Measurements from ENCODE around the gene ATP2B2.

The ATP2B2 gene

DNA sequence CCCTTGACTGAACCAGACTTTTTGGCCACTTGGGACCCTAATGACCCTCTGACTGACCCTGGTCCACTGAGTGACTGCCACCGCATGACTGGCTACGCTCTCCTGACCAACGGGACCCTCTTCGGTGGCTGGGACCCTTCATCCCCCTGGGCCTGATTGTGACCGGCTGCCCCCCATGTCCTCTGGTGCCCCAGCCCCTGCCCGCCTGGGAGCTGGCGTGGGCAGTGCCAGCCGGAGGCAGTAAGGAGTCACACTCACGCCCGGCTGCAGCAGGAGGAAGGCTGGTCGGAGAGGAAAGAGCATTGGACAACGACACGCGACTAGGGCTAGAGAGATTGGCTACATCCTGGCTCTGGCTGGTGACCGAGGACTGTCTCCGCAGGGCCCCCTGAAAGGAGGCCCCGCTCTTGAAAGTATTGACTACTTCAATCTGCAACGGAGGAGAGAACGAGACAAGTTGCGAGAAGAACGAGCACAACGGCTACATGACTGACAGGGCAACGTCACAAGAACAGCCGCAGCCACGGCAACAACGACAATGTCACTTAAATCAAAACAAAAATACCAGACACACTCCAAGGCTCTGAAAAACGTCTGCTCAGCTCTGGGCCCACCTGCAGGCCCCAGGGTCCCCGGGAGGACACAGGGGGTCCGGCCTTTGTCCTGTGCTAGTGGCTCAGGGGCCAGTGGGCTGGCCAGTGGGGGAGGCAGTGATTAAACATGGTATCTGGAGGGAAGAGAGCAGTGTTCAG is 169.3 kb downstream of the ATP2B2 start:
- no peaks in the 10 kb centered on the region for H3K36me3 ChIP-seq (ENCODE audit: control insufficient read depth in 2 of 2, insufficient read depth in 2 of 2, low read length in 2 of 2)

DNA sequence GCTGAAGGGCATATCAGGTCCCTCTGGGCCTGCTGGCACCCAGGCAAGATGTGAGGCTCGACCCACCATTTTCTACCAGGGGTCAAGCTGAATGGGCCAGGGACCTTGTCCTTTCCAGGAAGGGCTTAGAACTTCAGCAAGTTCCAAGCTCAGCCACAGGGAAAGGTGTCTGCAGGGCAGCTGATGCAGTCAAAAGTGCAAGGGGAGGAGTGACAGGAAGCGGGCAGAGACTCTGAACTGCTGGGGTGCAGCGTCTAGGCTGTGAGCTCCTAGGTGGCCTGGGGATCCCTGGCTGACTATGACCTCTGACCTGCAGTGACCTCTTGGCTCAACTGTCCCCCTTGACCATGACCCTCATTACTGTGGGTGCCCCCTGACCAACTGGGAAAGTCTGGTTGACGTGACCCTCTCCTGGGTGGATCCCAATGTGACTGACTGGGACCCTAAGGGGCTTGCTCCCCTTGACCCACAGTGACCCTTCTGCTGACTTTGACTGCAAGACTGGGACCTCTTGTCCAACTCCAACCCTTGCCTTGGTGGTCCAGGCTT is 170.1 kb downstream of the ATP2B2 start:
- no peaks in the 10 kb centered on the region for H3K4me1 ChIP-seq (ENCODE audit: control insufficient read depth, insufficient read depth, low read length)
- H3K36me3 ChIP-seq (ENCODE audit: control insufficient read depth in 2 of 2, insufficient read depth in 2 of 2, low read length in 2 of 2): no peaks in the 10 kb centered on the region
- peaks cover 0 to 6% of the 10 kb centered on the region in 2 donors for H3K27me3 ChIP-seq (ENCODE audit: control insufficient read depth in 1 of 2, insufficient read depth in 2 of 2, low read length in 2 of 2)
- H3K9me3 ChIP-seq (ENCODE audit: control insufficient read depth in 2 of 2, low read length in 2 of 2): no peaks in the 10 kb centered on the region
- no peak overlapping the region for H3K9ac ChIP-seq (ENCODE audit: low read length in 2 of 2)
- H3K27ac ChIP-seq (ENCODE audit: low read length): no peak overlapping the region
- no peak overlapping the region for H3K4me3 ChIP-seq (ENCODE audit: low read length in 2 of 2)

More for the DNA sequence above, 169.3 kb downstream of the ATP2B2 start:
- H3K4me3 ChIP-seq (ENCODE audit: low read length in 2 of 2): no peak overlapping the region
- no peaks in the 10 kb centered on the region for H3K9me3 ChIP-seq (ENCODE audit: control insufficient read depth in 2 of 2, low read length in 2 of 2)
- H3K27me3 ChIP-seq (ENCODE audit: control insufficient read depth in 1 of 2, insufficient read depth in 2 of 2, low read length in 2 of 2): peaks cover 0 to 3% of the 10 kb centered on the region in 2 donors
- H3K27ac ChIP-seq (ENCODE audit: low read length): no peak overlapping the region
- no peaks in the 10 kb centered on the region for H3K4me1 ChIP-seq (ENCODE audit: control insufficient read depth, insufficient read depth, low read length)
- H3K9ac ChIP-seq (ENCODE audit: low read length in 2 of 2): no peak overlapping the region

DNA sequence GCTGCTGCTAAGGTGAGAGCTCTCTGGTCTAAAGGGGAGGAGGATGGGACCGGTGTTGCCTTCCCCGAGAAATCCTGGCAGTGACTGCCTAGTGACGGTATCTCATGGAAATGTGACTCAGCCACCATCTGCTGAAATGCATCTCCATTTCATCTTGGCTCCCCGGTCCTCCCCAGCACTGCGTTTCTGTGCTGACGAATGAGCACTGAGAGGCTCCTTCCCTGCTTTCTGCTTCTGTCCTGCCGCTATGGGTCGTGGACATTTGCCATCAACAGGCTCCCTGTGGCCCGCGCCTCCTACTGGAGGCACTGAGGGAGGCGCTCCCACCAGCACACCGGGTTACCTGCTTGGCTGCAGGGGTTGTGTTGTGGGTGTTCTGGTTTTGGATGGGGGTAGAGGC is 170.9 kb downstream of the ATP2B2 start:
- H3K9ac ChIP-seq (ENCODE audit: low read length in 2 of 2): no peak overlapping the region
- no peaks in the 10 kb centered on the region for H3K4me1 ChIP-seq (ENCODE audit: control insufficient read depth, insufficient read depth, low read length)
- H3K36me3 ChIP-seq (ENCODE audit: control insufficient read depth in 2 of 2, insufficient read depth in 2 of 2, low read length in 2 of 2): no peaks in the 10 kb centered on the region
- peaks cover 4 to 12% of the 10 kb centered on the region in 2 donors for H3K27me3 ChIP-seq (ENCODE audit: control insufficient read depth in 1 of 2, insufficient read depth in 2 of 2, low read length in 2 of 2)
- H3K27ac ChIP-seq (ENCODE audit: low read length): no peak overlapping the region
- H3K4me3 ChIP-seq (ENCODE audit: low read length in 2 of 2): no peak overlapping the region
- no peaks in the 10 kb centered on the region for H3K9me3 ChIP-seq (ENCODE audit: control insufficient read depth in 2 of 2, low read length in 2 of 2)

DNA sequence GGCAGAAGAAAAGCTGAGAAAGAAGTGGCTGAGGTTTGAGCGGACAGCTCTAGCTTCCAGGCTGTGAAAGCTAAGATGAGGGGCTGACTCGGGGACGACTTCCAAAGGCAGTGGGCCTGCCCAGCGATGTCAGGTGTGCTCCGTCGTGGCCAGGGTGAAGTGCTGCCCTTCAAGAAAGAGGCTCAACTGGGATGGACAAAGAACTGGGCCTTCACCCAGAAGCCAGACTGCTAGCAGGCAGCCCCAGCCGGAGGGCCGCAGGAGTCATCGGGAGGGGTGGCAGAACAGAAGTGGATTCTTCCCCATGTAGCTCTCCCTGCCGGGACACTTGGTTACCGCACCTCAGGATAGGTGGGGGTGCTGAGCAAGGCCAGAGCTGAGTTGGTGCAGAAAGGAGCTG is 171.3 kb downstream of the ATP2B2 start:
- Histone ChIP-seq H3K4me3 (ENCODE audit: low read length in 2 of 2) (no peak overlapping the region), H3K27ac (ENCODE audit: low read length) (no peak overlapping the region), H3K4me1 (ENCODE audit: control insufficient read depth, insufficient read depth, low read length) (no peaks in the 10 kb centered on the region), H3K36me3 (ENCODE audit: control insufficient read depth in 2 of 2, insufficient read depth in 2 of 2, low read length in 2 of 2) (no peaks in the 10 kb centered on the region), H3K27me3 (ENCODE audit: control insufficient read depth in 1 of 2, insufficient read depth in 2 of 2, low read length in 2 of 2) (peaks cover 5 to 12% of the 10 kb centered on the region in 2 donors), H3K9me3 (ENCODE audit: control insufficient read depth in 2 of 2, low read length in 2 of 2) (no peaks in the 10 kb centered on the region), H3K9ac (ENCODE audit: low read length in 2 of 2) (no peak overlapping the region)

DNA sequence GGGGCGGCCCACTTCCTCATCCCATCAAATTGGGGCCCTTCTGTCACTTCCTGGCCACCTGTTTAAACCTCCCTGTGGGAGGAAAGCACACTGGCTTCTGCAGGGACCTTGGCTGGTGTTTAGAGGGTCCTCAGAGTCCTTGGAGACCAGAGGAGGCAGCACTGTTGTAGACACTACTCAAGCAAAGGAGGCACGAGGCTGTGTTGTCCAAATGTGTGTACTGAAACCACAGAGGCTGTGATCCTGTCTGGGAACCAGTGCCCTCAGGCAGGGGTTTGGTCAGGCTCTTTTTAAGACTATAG is 172.1 kb downstream of the ATP2B2 start:
- H3K4me1 ChIP-seq (ENCODE audit: control insufficient read depth, insufficient read depth, low read length): no peaks in the 10 kb centered on the region
- H3K27ac ChIP-seq (ENCODE audit: low read length): no peak overlapping the region
- no peaks in the 10 kb centered on the region for H3K9me3 ChIP-seq (ENCODE audit: control insufficient read depth in 2 of 2, low read length in 2 of 2)
- H3K4me3 ChIP-seq (ENCODE audit: low read length in 2 of 2): no peak overlapping the region
- peaks cover 5 to 13% of the 10 kb centered on the region in 2 donors for H3K27me3 ChIP-seq (ENCODE audit: control insufficient read depth in 1 of 2, insufficient read depth in 2 of 2, low read length in 2 of 2)
- no peaks in the 10 kb centered on the region for H3K36me3 ChIP-seq (ENCODE audit: control insufficient read depth in 2 of 2, insufficient read depth in 2 of 2, low read length in 2 of 2)
- H3K9ac ChIP-seq (ENCODE audit: low read length in 2 of 2): no peak overlapping the region

DNA sequence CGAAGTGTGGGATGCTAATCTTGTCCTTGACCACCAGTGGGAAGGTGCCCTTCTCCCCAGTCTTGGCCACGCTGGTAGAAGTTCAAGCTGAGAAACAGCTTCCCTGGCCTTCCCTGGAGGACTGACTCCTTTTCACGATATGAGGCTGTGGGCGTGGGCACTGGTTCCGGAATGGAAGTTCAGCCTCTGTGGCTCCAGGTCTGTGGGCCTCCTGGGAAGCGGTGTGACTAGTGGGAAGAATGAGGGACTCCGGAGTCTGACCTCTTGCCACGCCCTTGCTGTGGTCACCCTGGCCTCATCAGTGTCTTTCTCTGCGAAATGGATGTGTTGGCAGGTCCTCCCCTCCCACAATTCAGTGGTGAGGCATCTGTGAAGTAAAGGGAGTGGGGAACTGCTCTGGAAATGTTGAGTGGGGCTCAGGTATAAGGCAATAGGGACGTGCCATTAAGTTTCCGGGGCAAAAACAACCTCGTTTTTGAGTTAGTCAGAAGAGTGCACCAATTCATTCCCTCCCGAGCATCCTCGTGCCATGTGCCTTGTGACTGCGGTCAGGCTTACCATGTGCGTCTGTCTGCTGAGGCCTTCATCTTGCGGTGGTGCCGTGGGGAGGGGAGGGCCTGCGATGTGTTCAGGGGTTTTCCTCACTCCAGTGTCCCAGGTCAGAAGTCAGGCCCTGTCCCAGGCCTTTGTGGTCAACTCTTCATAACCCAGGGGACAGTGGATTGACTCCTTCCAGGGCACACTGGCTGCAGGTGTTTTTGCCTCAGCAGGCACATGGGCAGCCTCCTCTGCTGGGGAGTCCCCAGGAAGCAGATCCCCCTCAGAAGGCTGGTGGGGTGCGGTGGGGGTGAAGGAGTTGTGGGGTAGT is 172.7 kb downstream of the ATP2B2 start:
- Histone ChIP-seq H3K4me1 (ENCODE audit: control insufficient read depth, insufficient read depth, low read length) (no peaks in the 10 kb centered on the region), H3K36me3 (ENCODE audit: control insufficient read depth in 2 of 2, insufficient read depth in 2 of 2, low read length in 2 of 2) (no peaks in the 10 kb centered on the region), H3K27me3 (ENCODE audit: control insufficient read depth in 1 of 2, insufficient read depth in 2 of 2, low read length in 2 of 2) (peaks cover 5 to 15% of the 10 kb centered on the region in 2 donors), H3K4me3 (ENCODE audit: low read length in 2 of 2) (no peak overlapping the region), H3K9me3 (ENCODE audit: control insufficient read depth in 2 of 2, low read length in 2 of 2) (no peaks in the 10 kb centered on the region), H3K27ac (ENCODE audit: low read length) (no peak overlapping the region), H3K9ac (ENCODE audit: low read length in 2 of 2) (no peak overlapping the region)

DNA sequence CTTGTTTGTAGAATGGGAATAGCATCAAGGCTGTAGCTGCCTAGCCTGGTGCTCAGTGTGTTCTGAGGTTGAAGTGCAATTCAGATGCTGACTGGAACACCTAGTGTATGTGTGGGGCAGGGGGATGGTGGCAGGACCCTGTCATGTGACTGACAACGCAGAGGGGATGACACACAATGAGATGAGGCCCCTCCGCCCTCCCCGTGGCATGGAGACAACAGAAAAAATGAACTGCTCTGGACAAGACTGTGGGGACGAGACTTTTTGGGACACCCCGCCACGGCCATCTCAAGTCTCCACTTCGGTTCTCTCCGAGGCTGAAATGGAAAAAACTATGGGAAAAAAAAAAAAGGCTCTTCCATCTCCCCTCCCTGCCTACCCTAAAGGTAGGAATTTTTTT is 174.1 kb downstream of the ATP2B2 start:
- H3K36me3 ChIP-seq (ENCODE audit: control insufficient read depth in 2 of 2, insufficient read depth in 2 of 2, low read length in 2 of 2): no peaks in the 10 kb centered on the region
- H3K27ac ChIP-seq (ENCODE audit: low read length): no peak overlapping the region
- H3K27me3 ChIP-seq (ENCODE audit: control insufficient read depth in 1 of 2, insufficient read depth in 2 of 2, low read length in 2 of 2): peaks cover 5 to 18% of the 10 kb centered on the region in 2 donors

DNA sequence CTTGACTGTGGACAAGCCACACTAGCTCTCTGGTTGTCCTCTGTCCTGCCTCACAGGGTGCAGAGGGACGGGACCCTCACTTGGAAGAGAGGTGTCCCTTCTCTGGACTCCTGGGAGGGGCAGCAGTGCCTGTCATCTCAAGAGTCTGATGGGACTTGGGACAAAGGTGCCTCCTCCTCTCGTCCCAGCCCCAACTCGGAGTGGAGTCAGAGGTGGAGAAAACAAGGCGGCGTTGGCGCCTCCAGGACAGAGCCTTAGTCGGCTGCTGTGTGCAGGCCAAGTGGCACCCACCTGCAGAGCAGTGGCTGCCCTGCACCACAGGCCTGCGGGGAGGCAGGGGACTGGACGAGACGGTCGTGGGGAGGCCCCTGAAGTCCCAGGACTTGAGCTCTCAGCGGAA is 175.1 kb downstream of the ATP2B2 start:
- Histone ChIP-seq H3K36me3 (ENCODE audit: control insufficient read depth in 2 of 2, insufficient read depth in 2 of 2, low read length in 2 of 2) (no peaks in the 10 kb centered on the region), H3K27ac (ENCODE audit: low read length) (no peak overlapping the region), H3K27me3 (ENCODE audit: control insufficient read depth in 1 of 2, insufficient read depth in 2 of 2, low read length in 2 of 2) (peaks cover 5 to 19% of the 10 kb centered on the region in 2 donors), H3K4me3 (ENCODE audit: low read length in 2 of 2) (no peak overlapping the region), H3K9me3 (ENCODE audit: control insufficient read depth in 2 of 2, low read length in 2 of 2) (no peaks in the 10 kb centered on the region), H3K9ac (ENCODE audit: low read length in 2 of 2) (no peak overlapping the region), H3K4me1 (ENCODE audit: control insufficient read depth, insufficient read depth, low read length) (no peaks in the 10 kb centered on the region)

More for the DNA sequence above, 174.1 kb downstream of the ATP2B2 start:
- Histone ChIP-seq H3K4me1 (ENCODE audit: control insufficient read depth, insufficient read depth, low read length) (no peaks in the 10 kb centered on the region), H3K9ac (ENCODE audit: low read length in 2 of 2) (no peak overlapping the region), H3K4me3 (ENCODE audit: low read length in 2 of 2) (no peak overlapping the region), H3K9me3 (ENCODE audit: control insufficient read depth in 2 of 2, low read length in 2 of 2) (no peaks in the 10 kb centered on the region)

DNA sequence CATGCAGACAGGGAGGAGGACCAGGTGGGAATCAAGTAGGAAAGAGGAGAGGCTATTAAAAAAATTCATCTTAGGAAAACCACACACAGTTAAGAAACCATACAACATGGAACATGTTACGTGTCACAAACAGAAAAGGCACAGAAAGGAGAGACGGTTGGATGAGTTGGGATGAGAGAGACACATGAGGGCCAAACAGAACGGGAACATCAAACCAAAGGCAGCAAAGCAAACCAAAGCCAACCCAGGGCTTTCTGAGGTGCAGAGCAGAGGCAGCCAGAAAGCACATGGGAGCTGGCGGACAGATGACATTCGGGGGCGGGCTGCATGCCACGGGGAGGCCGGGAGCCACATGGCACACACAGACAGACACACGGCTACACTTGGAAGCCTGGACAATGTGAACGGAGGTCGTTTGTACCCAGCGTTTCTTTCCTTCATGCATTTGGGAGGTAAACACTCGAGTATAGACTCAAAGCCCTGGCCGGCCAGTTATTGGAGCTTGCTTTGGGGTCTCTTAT is 175.8 kb downstream of the ATP2B2 start:
- no peaks in the 10 kb centered on the region for H3K4me1 ChIP-seq (ENCODE audit: control insufficient read depth, insufficient read depth, low read length)
- no peaks in the 10 kb centered on the region for H3K9me3 ChIP-seq (ENCODE audit: control insufficient read depth in 2 of 2, low read length in 2 of 2)
- H3K27ac ChIP-seq (ENCODE audit: low read length): no peak overlapping the region
- H3K4me3 ChIP-seq (ENCODE audit: low read length in 2 of 2): no peak overlapping the region
- H3K9ac ChIP-seq (ENCODE audit: low read length in 2 of 2): no peak overlapping the region
- H3K27me3 ChIP-seq (ENCODE audit: control insufficient read depth in 1 of 2, insufficient read depth in 2 of 2, low read length in 2 of 2): peaks cover 5 to 19% of the 10 kb centered on the region in 2 donors
- H3K36me3 ChIP-seq (ENCODE audit: control insufficient read depth in 2 of 2, insufficient read depth in 2 of 2, low read length in 2 of 2): no peaks in the 10 kb centered on the region

DNA sequence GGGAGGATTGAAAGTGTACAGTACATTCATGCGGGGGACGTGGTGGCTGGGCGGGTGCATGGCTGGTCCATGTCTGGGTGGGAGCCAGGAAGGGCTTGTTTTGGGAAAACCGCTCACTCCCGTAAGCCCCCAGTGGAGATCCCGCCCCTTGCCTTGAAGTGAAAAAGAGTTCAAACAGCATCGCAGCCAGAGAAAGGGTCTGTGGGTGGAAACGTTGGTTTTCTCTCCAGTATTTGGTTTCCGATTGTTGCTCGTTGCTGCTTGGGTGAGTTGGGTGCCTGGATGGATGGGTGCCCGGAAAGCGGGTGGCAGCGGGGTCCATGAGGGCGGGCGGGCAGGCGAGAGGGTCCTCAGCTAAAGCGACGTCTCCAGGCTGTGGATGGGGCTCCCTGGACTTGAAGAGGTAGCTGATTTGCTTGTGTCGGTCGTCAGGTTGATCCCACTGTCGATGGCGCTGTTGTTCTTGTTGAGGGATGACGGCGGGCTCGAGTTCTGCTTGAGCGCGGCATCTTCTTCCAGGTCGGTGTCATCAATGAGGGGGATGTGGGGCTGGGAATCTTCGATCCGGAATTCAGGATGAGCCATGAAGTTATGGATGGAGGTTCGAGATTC is 176.8 kb downstream of the ATP2B2 start:
- Histone ChIP-seq H3K36me3 (ENCODE audit: control insufficient read depth in 2 of 2, insufficient read depth in 2 of 2, low read length in 2 of 2) (no peaks in the 10 kb centered on the region), H3K27me3 (ENCODE audit: control insufficient read depth in 1 of 2, insufficient read depth in 2 of 2, low read length in 2 of 2) (peaks cover 5 to 19% of the 10 kb centered on the region in 2 donors), H3K4me3 (ENCODE audit: low read length in 2 of 2) (no peak overlapping the region), H3K9ac (ENCODE audit: low read length in 2 of 2) (no peak overlapping the region), H3K4me1 (ENCODE audit: control insufficient read depth, insufficient read depth, low read length) (no peaks in the 10 kb centered on the region), H3K27ac (ENCODE audit: low read length) (no peak overlapping the region), H3K9me3 (ENCODE audit: control insufficient read depth in 2 of 2, low read length in 2 of 2) (no peaks in the 10 kb centered on the region)
